GM18870 (cell line): ENCODE measurements around the gene EIF4B.
A peak's percentile ranks its signal among the peaks of the same experiment; 100 is the strongest.
"Not testable (repeated sequence)": the region's sequence is repeated elsewhere in the genome, so short reads cannot be mapped to it uniquely, and the experiment has no call there.

Experiments
- ATAC-seq: cut with Tn5 transposase; IDR thresholded peaks from one replicate; pipeline ENCODE4 v1.9.1; 2021; ENCODE audit warnings: moderate library complexity; ENCODE audit not compliant: unreplicated experiment

Gene EIF4B

GRCh38 chr12:53005986-53006809, at the start of gene EIF4B:
EIF4B (plus strand) TSS chr12:53006456; CDS start chr12:53006484, 28 bp downstream.
- peak; percentile 74 for ATAC-seq

DNA sequence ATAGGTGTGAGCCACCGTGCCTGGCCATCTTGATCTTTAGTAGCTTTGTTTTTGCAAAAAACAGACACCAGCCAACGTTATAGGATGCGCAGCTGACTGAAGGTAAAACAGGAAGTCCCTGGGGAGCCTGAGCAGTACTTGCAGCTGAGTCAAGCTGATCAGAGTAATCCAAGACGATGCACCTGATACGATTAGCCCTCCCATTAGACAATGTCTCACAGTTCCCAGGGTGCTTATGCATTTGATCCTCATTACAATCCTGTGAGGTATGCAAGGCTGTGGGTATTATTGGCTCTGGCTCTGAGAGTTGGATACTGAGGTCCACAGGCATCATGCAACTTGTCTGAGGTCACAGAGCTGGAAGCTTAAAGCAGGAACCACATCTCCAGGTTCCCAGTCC, 49.3 kb upstream of the EIF4B start:
- ATAC-seq: no peak

- no peak for ATAC-seq
Measured at GRCh38 chr12:52964556-52965336, 41.5 kb upstream of the EIF4B start.

DNA sequence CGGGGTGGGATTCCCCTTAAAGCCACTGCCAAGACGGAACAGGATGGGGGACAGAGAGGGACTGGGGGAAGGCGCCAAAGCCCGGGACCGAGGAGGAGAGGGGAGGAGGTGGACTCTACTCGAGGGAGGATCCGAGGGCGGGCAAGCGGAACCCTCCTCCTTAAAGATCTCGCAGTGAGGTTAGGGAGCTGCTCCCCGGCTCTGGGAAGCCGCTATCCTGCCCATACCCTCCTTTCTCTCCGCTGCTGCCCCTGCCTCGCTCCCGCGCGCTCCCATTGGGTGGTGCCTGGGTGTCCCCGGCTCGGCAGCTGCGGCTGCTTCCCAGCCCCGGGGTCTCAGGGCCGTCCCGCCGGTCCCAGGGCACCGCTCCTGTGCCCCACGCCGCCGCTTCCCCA, 40.9 kb upstream of the EIF4B start:
- no peak for ATAC-seq

DNA sequence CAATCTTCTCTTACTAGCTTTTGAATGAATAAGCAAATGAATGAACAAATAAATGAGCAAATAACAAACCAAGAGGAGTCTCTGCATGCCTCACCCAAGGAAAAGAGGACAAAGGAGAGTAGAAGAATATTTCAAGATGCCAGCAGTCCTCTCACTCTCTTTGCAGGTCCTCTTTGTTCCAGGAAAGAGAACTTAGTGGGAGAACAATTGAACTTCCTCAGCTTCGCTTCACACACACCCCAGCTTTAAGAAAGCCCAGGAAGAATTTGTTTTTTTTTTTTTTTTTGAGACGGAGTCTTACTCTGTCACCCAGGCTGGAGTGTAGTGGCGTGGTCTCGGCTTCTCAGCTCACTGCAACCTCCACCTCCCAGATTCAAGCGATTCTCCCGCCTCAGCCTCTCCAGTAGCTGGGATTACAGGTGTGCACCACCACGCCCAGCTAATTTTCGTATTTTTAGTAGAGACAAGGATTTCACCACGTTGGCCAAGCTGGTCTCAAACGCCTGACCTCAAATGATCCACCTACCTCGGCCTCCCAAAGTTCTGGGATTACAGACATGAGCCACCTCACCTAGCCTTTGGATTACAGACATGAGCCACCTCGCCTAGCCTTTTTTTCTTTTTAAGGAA, 37.0 kb upstream of the EIF4B start:
- no peak for ATAC-seq

DNA sequence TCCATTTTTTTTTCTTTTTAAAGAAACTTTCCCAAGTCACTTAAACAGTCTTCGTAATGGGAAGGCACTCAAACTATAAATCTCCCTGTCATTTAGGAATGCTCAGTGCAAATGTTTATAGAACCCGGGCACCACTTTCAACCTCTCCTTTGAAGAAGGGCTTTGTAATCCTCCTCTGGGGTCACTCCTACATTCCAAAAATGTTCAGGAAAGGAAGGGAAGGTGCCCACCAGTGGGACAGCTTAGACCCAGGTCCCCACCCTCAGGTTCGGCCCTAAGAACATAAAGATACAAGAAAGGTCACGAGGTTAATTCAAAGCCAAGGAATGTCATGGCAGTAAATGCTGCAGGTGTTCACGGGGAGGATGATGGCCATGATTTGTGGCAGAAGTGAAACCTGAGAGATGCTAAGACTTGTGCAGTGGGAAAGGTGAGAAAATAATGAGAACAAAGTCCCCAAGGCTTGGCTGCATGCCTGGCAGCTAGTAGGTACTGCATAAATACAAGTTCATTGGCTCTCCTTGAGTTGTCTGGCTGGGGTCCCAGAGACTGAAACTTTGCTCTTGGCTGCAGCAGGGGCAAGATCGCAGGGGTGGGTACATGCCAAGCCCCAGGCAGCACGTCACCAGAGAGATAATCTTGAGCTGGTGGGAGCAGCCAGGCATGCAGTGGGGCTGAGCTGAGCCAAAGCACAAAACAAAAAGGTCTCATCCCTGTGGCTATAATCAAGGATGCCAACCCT, 36.3 kb upstream of the EIF4B start:
- ATAC-seq: no peak

GRCh38 chr12:52971679-52972329, 34.5 kb upstream of the EIF4B start:
- no peak for ATAC-seq

GRCh38 chr12:52975204-52975603, 31.1 kb upstream of the EIF4B start:
- no peak for ATAC-seq

DNA sequence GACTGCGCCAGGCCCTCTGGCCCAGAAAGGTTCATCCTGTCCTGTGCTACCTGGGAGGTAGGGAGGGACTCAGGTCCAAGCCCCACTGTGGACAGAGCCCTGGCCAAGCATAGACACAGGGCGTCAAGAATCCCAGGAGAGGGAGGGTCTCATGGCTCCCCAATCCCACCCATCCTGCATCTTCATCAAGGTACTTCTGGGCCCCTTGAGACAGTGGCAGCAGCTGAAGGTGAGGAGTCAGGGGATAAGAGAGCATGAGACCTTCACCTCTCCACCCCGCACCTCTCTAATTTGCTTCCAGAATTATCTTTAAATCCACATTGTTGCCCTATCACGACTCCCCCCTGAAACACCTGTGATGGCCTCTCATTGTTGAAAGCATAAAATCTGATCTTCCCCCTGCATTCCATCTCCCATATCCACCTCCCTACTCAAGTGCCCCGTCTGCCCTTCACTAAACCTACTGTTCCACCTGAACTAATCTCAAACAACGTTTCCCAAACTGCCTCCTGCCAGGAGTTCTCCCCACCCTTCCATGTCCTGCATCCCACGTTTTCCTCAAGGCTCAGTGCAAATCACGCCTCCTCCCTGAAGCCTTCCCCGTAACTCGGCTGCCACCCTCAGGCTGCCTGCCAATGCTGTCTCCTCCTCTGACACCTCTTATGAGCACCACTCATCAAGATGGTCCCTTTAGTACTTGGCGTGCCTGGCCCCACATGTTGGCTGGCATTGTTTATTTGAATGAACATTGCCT, 30.3 kb upstream of the EIF4B start:
- ATAC-seq: no peak

- ATAC-seq: no peak
Measured at GRCh38 chr12:52976574-52977071, 29.6 kb upstream of the EIF4B start.

DNA sequence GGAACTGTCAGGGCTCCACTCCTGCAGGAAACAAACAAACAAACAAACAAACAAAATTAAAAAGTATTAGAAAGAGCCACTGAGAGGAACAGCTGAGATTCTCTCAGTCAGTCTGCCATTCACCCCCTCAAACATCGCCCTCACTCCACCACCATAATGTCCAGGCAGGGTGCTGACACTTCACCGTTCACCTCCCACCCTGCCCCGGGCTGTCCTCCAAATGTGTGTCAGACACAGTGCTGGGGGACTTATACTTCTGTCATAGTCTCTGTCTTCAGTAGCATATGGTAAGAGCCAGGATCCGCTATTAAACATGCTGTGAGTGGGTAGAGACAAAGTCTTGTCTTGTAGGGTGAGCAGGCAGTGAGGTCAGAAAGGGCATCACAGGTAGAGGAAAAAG, 29.1 kb upstream of the EIF4B start:
- no peak for ATAC-seq

DNA sequence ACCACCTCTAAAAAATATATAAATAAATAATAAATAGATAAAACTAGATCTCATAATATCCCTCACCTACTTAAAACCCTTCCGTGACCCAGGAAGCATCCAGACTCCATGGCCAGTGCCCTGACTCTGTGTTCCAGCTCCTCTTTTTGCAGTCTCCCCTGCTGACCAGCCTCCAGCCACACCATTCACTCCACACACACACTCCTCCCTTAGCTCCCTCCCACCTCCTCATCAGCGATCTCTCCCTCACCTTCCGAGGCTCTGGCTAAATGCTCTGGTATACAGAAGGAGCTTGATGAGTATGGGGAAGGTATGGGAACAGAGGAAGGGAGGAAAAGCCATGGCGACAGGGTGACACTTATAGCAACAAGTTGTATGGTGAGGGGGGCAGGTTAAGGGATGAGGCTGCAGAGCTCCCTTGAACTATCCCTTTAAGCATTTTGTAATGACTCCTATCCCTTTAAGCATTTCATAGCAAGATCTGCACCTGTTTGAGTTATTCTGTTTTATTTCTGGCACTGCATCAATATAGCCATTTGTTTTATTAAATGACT, 26.1 kb upstream of the EIF4B start:
- ATAC-seq: no peak

DNA sequence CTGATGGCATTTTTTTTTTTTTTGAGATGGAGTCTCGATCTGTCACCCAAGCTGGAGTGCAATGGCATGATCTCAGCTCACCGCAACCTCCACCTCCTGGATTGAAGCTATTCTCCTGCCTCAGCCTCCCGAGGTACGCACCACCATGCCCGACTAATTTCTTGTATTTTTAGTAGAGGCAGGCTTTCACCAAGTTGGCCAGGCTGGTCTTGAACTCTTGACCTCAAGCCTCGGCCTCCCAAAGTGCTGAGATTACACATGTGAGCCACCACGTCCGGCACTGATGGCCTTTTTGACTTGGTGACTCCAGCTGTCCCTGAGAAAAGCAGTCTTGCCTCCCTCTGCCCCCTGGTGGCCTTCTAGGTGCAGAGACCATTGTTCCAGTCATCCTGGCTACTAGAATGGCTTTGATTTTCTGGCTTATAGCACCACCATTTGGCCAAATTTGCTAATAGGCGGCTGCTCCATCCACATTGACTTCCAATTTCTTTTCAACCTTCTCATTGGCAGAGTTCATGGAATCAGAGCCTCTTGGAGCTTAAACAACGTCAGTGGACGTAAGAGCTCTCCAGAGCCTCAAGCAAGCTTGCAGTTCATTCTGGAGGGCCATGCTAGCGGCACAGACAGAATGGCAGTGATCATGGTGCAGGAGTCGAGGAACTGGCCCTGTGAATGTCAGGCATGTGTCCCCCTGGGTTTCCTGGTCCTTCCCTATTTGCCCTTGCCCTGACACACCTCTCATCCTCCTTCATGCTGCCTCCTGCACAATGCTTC, 25.4 kb upstream of the EIF4B start:
- no peak for ATAC-seq

- ATAC-seq: no peak
Measured at GRCh38 chr12:52984136-52984535, 22.1 kb upstream of the EIF4B start.

- no peak for ATAC-seq
Measured at GRCh38 chr12:52988898-52989297, 17.4 kb upstream of the EIF4B start.

GRCh38 chr12:52990206-52990605, 16.1 kb upstream of the EIF4B start:
- no peak for ATAC-seq

DNA sequence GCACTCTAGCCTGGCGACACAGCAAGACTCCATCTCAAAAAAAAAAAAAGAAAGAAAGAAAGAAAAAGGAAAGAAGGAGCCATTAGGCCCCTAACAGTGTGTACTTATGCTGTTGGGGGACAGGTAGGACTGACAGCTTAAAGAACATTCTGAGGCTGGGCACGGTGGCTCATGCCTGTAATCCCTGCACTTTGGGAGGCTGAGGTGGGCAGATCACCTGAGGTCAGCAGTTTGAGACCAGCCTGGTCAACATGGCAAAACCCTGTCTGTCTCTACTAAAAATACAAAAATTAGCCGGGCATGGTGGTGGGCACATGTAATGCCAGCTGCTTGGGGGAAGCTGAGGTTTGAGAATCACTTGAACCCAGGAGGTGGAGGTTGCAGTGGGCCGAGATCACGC, 14.0 kb upstream of the EIF4B start:
- not testable (repeated sequence) for ATAC-seq

- no peak for ATAC-seq
Measured at GRCh38 chr12:52992699-52993557, 13.3 kb upstream of the EIF4B start.
